ENCODE results near the gene RBM23. TPM values are rescaled to one million over a fixed set of nuclear protein-coding genes. Genes with fewer than 3 reads are reported as not detected.
A peak's percentile ranks its signal among the peaks of the same experiment; 100 is the strongest.
"Not testable (repeated sequence)": the region's sequence is repeated elsewhere in the genome, so short reads cannot be mapped to it uniquely, and the experiment has no call there.

Gene RBM23
- total RNA-seq (2014; rRNA removed; shearing (Covaris generic)) = 62.2 and 78.0 TPM in 2 replicates

- DNase-seq (ENCODE audit: low spot score) = peak; percentile 100
- in situ Hi-C loops (cut with HindIII; ENCODE audit: low sequenced_read_pairs) = no loop called here
These were observed at the start of gene RBM23 for GRCh38 chr14:22918804-22919600. Gene RBM23, minus strand, starts transcription at chr14:22919149.

- in situ Hi-C loops (cut with HindIII; ENCODE audit: low sequenced_read_pairs) = no loop called here
- DNase-seq (ENCODE audit: low spot score) = no peak
These were observed 47.9 kb upstream of the RBM23 start for GRCh38 chr14:22966783-22967269.

GRCh38 chr14:22965916-22966782 lies 47.2 kb upstream of the RBM23 start:
- DNase-seq (ENCODE audit: low spot score); in situ Hi-C loops (cut with HindIII; ENCODE audit: low sequenced_read_pairs): not testable (repeated sequence)

- no peak for DNase-seq (ENCODE audit: low spot score)
- in situ Hi-C loops (cut with HindIII; ENCODE audit: low sequenced_read_pairs) = no loop called here
These were observed 43.2 kb upstream of the RBM23 start for GRCh38 chr14:22962061-22962676.

GRCh38 chr14:22955702-22956569 lies 37.0 kb upstream of the RBM23 start:
- in situ Hi-C loops (cut with HindIII; ENCODE audit: low sequenced_read_pairs) = no loop called here
- DNase-seq (ENCODE audit: low spot score) = peak; percentile 37

- in situ Hi-C loops (cut with HindIII; ENCODE audit: low sequenced_read_pairs) = no loop called here
- no peak for DNase-seq (ENCODE audit: low spot score)
These were observed 33.5 kb upstream of the RBM23 start for GRCh38 chr14:22952418-22952817.

- DNase-seq (ENCODE audit: low spot score); in situ Hi-C loops (cut with HindIII; ENCODE audit: low sequenced_read_pairs): not testable (repeated sequence)
These were observed 32.8 kb upstream of the RBM23 start for GRCh38 chr14:22951795-22952194.

- in situ Hi-C loops (cut with HindIII; ENCODE audit: low sequenced_read_pairs) = no loop called here
- DNase-seq (ENCODE audit: low spot score) = no peak
These were observed 26.7 kb upstream of the RBM23 start for GRCh38 chr14:22945642-22946041.

- DNase-seq (ENCODE audit: low spot score) = no peak
- in situ Hi-C loops (cut with HindIII; ENCODE audit: low sequenced_read_pairs) = no loop called here
These were observed 20.7 kb upstream of the RBM23 start for GRCh38 chr14:22939684-22940083.

GRCh38 chr14:22935156-22935555 lies 16.2 kb upstream of the RBM23 start:
- in situ Hi-C loops (cut with HindIII; ENCODE audit: low sequenced_read_pairs) = no loop called here
- no peak for DNase-seq (ENCODE audit: low spot score)

- no peak for DNase-seq (ENCODE audit: low spot score)
- in situ Hi-C loops (cut with HindIII; ENCODE audit: low sequenced_read_pairs) = no loop called here
These were observed 13.2 kb upstream of the RBM23 start for GRCh38 chr14:22932146-22932545.

GRCh38 chr14:22929961-22930364 lies 11.0 kb upstream of the RBM23 start:
- in situ Hi-C loops (cut with HindIII; ENCODE audit: low sequenced_read_pairs) = no loop called here
- no peak for DNase-seq (ENCODE audit: low spot score)

- DNase-seq (ENCODE audit: low spot score) = peak; percentile 100
- in situ Hi-C loops (cut with HindIII; ENCODE audit: low sequenced_read_pairs) = no loop called here
These were observed 10.4 kb upstream of the RBM23 start, which contains the start of gene PRMT5 for GRCh38 chr14:22929104-22929960. Gene PRMT5, minus strand, starts transcription at chr14:22929376. Its CDS starts 15 bp downstream, at chr14:22929361.

GRCh38 chr14:22928237-22929103 lies 9.5 kb upstream of the RBM23 start:
- in situ Hi-C loops (cut with HindIII; ENCODE audit: low sequenced_read_pairs) = no loop called here
- DNase-seq (ENCODE audit: low spot score) = no peak

- in situ Hi-C loops (cut with HindIII; ENCODE audit: low sequenced_read_pairs) = no loop called here
- DNase-seq (ENCODE audit: low spot score) = no peak
These were observed 7.4 kb upstream of the RBM23 start for GRCh38 chr14:22926316-22926715.

- no peak for DNase-seq (ENCODE audit: low spot score)
- in situ Hi-C loops (cut with HindIII; ENCODE audit: low sequenced_read_pairs) = no loop called here
These were observed 6.6 kb upstream of the RBM23 start for GRCh38 chr14:22925513-22925912.

GRCh38 chr14:22923746-22924145 lies 4.8 kb upstream of the RBM23 start:
- in situ Hi-C loops (cut with HindIII; ENCODE audit: low sequenced_read_pairs) = no loop called here
- no peak for DNase-seq (ENCODE audit: low spot score)
